ENCODE results near the gene CALCOCO1.

DNA sequence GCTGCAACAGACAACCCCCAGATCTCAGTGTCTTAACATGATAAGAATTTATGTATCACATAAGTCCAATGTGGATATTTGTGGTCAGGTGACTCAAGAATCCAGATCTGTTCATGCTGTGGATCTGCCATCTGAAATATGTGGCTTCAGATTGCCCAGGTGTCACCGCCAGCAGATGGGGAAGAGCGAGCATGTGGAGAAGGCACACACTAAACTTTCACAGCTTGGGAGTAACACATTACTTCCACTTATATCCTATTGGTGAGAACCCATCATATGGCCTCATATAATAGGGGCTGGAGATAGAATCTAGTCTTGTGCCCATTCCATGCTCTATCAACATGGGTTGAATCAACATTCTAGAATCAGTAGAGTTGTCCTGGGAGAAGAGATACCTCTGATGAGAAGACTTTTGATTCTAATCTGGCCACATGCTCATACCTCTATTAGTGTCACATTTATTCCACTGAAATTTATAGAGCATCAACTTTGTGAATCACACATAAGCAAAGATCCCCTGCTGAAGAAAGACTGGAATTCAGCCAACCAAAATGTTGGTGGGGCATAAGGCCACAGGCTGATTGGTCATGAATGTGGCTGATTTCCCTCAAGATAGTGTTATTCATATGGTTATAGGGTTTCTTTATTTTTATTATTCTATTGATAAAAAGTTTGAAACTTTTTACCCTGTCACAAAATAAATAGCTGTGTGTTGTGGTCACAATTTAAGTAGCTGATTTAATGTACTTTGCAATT is 6.0 kb upstream of the CALCOCO1 start:
- TF ChIP-seq, protein P1, sequence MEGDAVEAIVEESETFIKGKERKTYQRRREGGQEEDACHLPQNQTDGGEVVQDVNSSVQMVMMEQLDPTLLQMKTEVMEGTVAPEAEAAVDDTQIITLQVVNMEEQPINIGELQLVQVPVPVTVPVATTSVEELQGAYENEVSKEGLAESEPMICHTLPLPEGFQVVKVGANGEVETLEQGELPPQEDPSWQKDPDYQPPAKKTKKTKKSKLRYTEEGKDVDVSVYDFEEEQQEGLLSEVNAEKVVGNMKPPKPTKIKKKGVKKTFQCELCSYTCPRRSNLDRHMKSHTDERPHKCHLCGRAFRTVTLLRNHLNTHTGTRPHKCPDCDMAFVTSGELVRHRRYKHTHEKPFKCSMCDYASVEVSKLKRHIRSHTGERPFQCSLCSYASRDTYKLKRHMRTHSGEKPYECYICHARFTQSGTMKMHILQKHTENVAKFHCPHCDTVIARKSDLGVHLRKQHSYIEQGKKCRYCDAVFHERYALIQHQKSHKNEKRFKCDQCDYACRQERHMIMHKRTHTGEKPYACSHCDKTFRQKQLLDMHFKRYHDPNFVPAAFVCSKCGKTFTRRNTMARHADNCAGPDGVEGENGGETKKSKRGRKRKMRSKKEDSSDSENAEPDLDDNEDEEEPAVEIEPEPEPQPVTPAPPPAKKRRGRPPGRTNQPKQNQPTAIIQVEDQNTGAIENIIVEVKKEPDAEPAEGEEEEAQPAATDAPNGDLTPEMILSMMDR (IDR thresholded peaks at IDR 0.05): no peak
- no peak for TF ChIP-seq POLR2A (IDR thresholded peaks at IDR 0.05)
